Coronary artery (tissue), 2 donors: ENCODE data around the gene MACROD2.

ENCODE experiments used
- DNase-seq: peaks from one replicate; pipeline ENCODE4 v3.0.0-alpha.2; 2017; ENCODE audit warnings: low spot score
- H3K27ac ChIP-seq, 2 donors: fragments of 200-600 bp; sonication (generic); one replicate each; pipeline ENCODE4 v1.5.1; 2016 to 2019
- H3K4me3 ChIP-seq: fragments of 200-600 bp; sonication (generic); 2 replicates; pipeline ENCODE4 v1.5.1; 2016; ENCODE audit warnings: mild to moderate bottlenecking, moderate library complexity
- CTCF ChIP-seq: fragments of 200-600 bp; sonication (generic); IDR thresholded peaks from one replicate; pipeline ENCODE4 v1.5.1; 2019; ENCODE audit warnings: antibody characterized with exemption

The MACROD2 gene

GRCh38 chr20:14984305-14984704 lies 989.0 kb downstream of the MACROD2 start:
- no peak for DNase-seq
- no peak overlapping the region for H3K4me3 ChIP-seq
- TF ChIP-seq CTCF = no peak
- no peak overlapping the region for H3K27ac ChIP-seq

- no peak for TF ChIP-seq CTCF
- no peak overlapping the region for H3K4me3 ChIP-seq
- DNase-seq = no peak
- H3K27ac ChIP-seq = no peak overlapping the region
Observed at GRCh38 chr20:14984768-14985622, 989.7 kb downstream of the MACROD2 start.

- no peak for DNase-seq
- no peak for TF ChIP-seq CTCF
- H3K27ac ChIP-seq = no peak overlapping the region
- H3K4me3 ChIP-seq = no peak overlapping the region
Observed at GRCh38 chr20:14986026-14986655, 990.8 kb downstream of the MACROD2 start.

GRCh38 chr20:14986656-14987055 lies 991.3 kb downstream of the MACROD2 start:
- DNase-seq = no peak
- no peak overlapping the region for H3K4me3 ChIP-seq
- no peak for TF ChIP-seq CTCF
- no peak overlapping the region for H3K27ac ChIP-seq

- no peak overlapping the region for H3K4me3 ChIP-seq
- TF ChIP-seq CTCF = no peak
- H3K27ac ChIP-seq = no peak overlapping the region
- DNase-seq = no peak
Observed at GRCh38 chr20:14989535-14990290, 994.4 kb downstream of the MACROD2 start.

- no peak overlapping the region for H3K27ac ChIP-seq
- H3K4me3 ChIP-seq = no peak overlapping the region
- no peak for DNase-seq
- no peak for TF ChIP-seq CTCF
Observed at GRCh38 chr20:14991023-14991422, 995.7 kb downstream of the MACROD2 start.
